Endothelial cell of umbilical vein (primary cell): ENCODE measurements around the gene NHSL2. TPM values are rescaled to one million over a fixed set of nuclear protein-coding genes. Genes with fewer than 3 reads are reported as not detected.
A peak's percentile ranks its signal among the peaks of the same experiment; 100 is the strongest.

Experiments used
- BruUV-seq: library from RNA; stranded (reverse); fragments of 400-500 nt; replicated peaks from 2 replicates; lab custom pipeline; 2021; lab: Mats Ljungman, UMichigan
- CTCF ChIA-PET: fragments of 300-600, 350-600 bp; sonication (Branson Sonifier 250); formaldehyde crosslinking; loops from one replicate; lab custom pipeline; 2021; ENCODE audit warnings: antibody characterized with exemption, inconsistent platforms; lab: Charles Lee
- POLR2A ChIA-PET: fragments of 300-600, 350-600 bp; sonication (Branson Sonifier 250); formaldehyde crosslinking; loops from one replicate; lab custom pipeline; 2021; ENCODE audit warnings: antibody characterized with exemption, inconsistent platforms; lab: Charles Lee
- DNase-seq: peaks from one replicate; pipeline ENCODE4 v3.0.0-alpha.2; 2011; ENCODE audit warnings: low read depth, low spot score
- FAIRE-seq: peaks from 2 replicates; lab custom pipeline; 2011; peaks lifted over from hg19 to GRCh38; lab: Jason Lieb, UNC
- H2AFZ ChIP-seq: 2 replicates; pipeline ENCODE4 v1.6.0; 2012; ENCODE audit warnings: low read depth, low read length, control low read depth, inconsistent platforms
- H3K27ac ChIP-seq: 2 replicates; pipeline ENCODE4 v1.5.1; 2011; ENCODE audit warnings: low read depth, mild to moderate bottlenecking, control low read depth, low read length, moderate library complexity; ENCODE audit not compliant: insufficient read depth
- H3K27me3 ChIP-seq, 2 experiments: 2 replicates each; pipeline versions ENCODE4 v1.6.0 to v1.6.1; 2011; ENCODE audit warnings: low read length in 2 of 2, mixed read lengths in 1 of 2; ENCODE audit not compliant: control insufficient read depth in 2 of 2, insufficient read depth in 2 of 2
- H3K36me3 ChIP-seq, 2 experiments: 2 replicates in 1 of 2; 3 replicates in 1 of 2; pipeline ENCODE4 v1.5.1; 2011; ENCODE audit warnings: low read length in 2 of 2, mild to moderate bottlenecking in 1 of 2, moderate library complexity in 1 of 2; ENCODE audit not compliant: control insufficient read depth in 2 of 2, insufficient read depth in 2 of 2; ENCODE audit errors: extremely low read depth in 1 of 2
- H3K4me1 ChIP-seq: 3 replicates; pipeline ENCODE4 v1.5.1; 2011; ENCODE audit warnings: mild to moderate bottlenecking, low read length; ENCODE audit not compliant: control insufficient read depth, insufficient read depth; ENCODE audit errors: extremely low read depth
- H3K4me2 ChIP-seq: 2 replicates; pipeline ENCODE4 v1.6.1; 2011; ENCODE audit warnings: low read length, control low read depth, mixed read lengths; ENCODE audit not compliant: insufficient read depth
- H3K4me3 ChIP-seq, 3 experiments: fragments of 200-600 bp in 1 of 3; sonication (generic), shearing (Covaris generic) in 1 of 3; replicated peaks in 1 of 3; 2 replicates each; pipeline ENCODE4 v1.5.1; 2011 to 2016; ENCODE audit warnings: control low read depth in 3 of 3, low read length in 3 of 3, mild to moderate bottlenecking in 2 of 3, inconsistent platforms in 1 of 3, low read depth in 1 of 3, moderate library complexity in 1 of 3; ENCODE audit not compliant: insufficient read depth in 1 of 3
- H3K79me2 ChIP-seq: 2 replicates; pipeline ENCODE4 v1.6.0; 2012; ENCODE audit warnings: low read length, inconsistent platforms; ENCODE audit not compliant: control insufficient read depth, insufficient read depth
- H3K9ac ChIP-seq: replicated peaks from 2 replicates; pipeline ENCODE3; 2011; ENCODE audit warnings: low read length, control low read depth; ENCODE audit not compliant: insufficient read depth; ENCODE audit errors: extremely low read depth
- H3K9me1 ChIP-seq: replicated peaks from 3 replicates; pipeline ENCODE4 v1.6.0; 2011; ENCODE audit warnings: mild to moderate bottlenecking, low read length; ENCODE audit not compliant: control insufficient read depth, insufficient read depth; ENCODE audit errors: extremely low read depth
- H3K9me3 ChIP-seq: replicated peaks from 2 replicates; pipeline ENCODE4 v1.5.1; 2012; ENCODE audit warnings: low read length, inconsistent platforms; ENCODE audit not compliant: control insufficient read depth, insufficient read depth
- H4K20me1 ChIP-seq: replicated peaks from 2 replicates; pipeline ENCODE3; 2011; ENCODE audit warnings: mild to moderate bottlenecking, low read length; ENCODE audit not compliant: control insufficient read depth, insufficient read depth; ENCODE audit errors: extremely low read depth
- EZH2 ChIP-seq: IDR thresholded peaks from 2 replicates; pipeline ENCODE4 v1.6.1; 2012; ENCODE audit warnings: borderline replicate concordance, low read depth, mild to moderate bottlenecking, moderate library complexity, low read length, inconsistent platforms; ENCODE audit not compliant: severe bottlenecking
- FOS ChIP-seq: IDR thresholded peaks from 2 replicates; pipeline ENCODE4 v1.6.1; 2011; ENCODE audit warnings: mild to moderate bottlenecking, low read length, moderate library complexity, borderline replicate concordance; ENCODE audit not compliant: insufficient read depth
- GATA2 ChIP-seq: IDR thresholded peaks from 2 replicates; pipeline ENCODE4 v1.7.0; 2011; ENCODE audit warnings: low read depth, mild to moderate bottlenecking, moderate library complexity, mixed read lengths, low read length; ENCODE audit not compliant: insufficient read length, insufficient read depth
- JUN ChIP-seq: IDR thresholded peaks from 2 replicates; pipeline ENCODE4 v1.6.1; 2011; ENCODE audit warnings: borderline replicate concordance, low read depth; ENCODE audit not compliant: insufficient read length, insufficient read depth
- MYC ChIP-seq: IDR thresholded peaks from one replicate; pipeline ENCODE4 v1.6.1; 2011; ENCODE audit warnings: mild to moderate bottlenecking, low read depth, low read length
- POLR2A ChIP-seq: IDR thresholded peaks from 2 replicates; pipeline ENCODE4 v1.6.1; 2012; ENCODE audit warnings: low read depth, mild to moderate bottlenecking, control low read depth, low read length
- POLR2AphosphoS5 ChIP-seq: IDR thresholded peaks from 2 replicates; pipeline ENCODE4 v1.6.1; 2012; ENCODE audit warnings: low read depth, mild to moderate bottlenecking, control low read depth, low read length, moderate library complexity; ENCODE audit not compliant: insufficient read depth
- dilution Hi-C: fragments of 300-500 bp; cut with MboI; formaldehyde crosslinking; loops from one replicate; pipeline ENCODE4 v1.15.0; 2019; ENCODE audit warnings: low sequenced_read_pairs; ENCODE audit not compliant: extremely low pct_ligation_motif_present
- intact Hi-C: fragments of 100-400 bp; cut with micrococcal nuclease; formaldehyde crosslinking; loops from one replicate; pipeline ENCODE4 v1.10.0; 2022
- polyA plus RNA-seq, 4 experiments: library from polyadenylated mRNA; depleted of rRNA in 3 of 4; stranded (reverse) in 3 of 4; unstranded in 1 of 4; fragments of >200 nt; gene quantifications; 2 replicates each; pipeline versions ENCODE4 v1.2.1 to v1.2.3, GENCODE V29; 2011 to 2012; ENCODE audit warnings: missing spikeins in 1 of 4
- total RNA-seq: library from RNA; stranded (reverse); gene quantifications from 2 replicates; pipeline ENCODE4 v1.2.3, GENCODE V29; 2021
- TF ChIP-seq, protein P1 (sequence below): IDR thresholded peaks from 2 replicates; pipeline ENCODE4 v1.6.1; 2011; ENCODE audit not compliant: insufficient read depth, insufficient read length
- TF ChIP-seq, protein P2 (sequence below), 2 donors: IDR thresholded peaks; 1 replicate in 1 of 2; 2 replicates in 1 of 2; pipeline ENCODE4 v1.5.1; 2011; ENCODE audit warnings: low read length in 2 of 2, mild to moderate bottlenecking in 2 of 2, moderate library complexity in 2 of 2, control low read depth in 1 of 2, inconsistent platforms in 1 of 2, low read depth in 1 of 2; ENCODE audit not compliant: insufficient read depth in 1 of 2; ENCODE audit errors: extremely low read depth in 1 of 2

The NHSL2 gene
- total and polyA plus RNA-seq, 2 donors (not counting 3 experiments of a cell fraction or from before 2014, with no cell fraction given), result 23.5 to 49.9 TPM

DNA sequence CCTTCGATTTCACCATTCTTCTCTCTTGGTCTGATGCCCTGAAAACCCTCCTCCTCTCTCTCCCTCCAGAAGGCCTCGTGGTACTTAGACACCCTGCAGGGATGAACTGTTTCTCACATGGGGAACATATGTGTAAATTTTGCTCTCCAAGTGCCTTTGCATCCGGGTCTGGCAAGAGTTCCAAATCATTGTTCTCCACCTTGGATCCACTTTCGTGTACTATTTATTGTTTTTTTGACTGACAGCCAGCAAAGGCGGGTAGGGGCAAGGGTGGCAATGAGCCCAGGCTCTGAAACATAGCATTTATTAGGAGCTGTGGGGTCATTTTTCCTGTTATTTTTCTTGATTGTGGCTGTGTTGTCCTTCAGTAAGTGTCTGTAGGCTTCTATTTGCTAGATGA is 139.4 kb downstream of the NHSL2 start:
- peak; percentile 85 for FAIRE-seq
- CTCF ChIA-PET, result interaction anchor here (0.9 to 1.5 kb wide), 3 partner anchors 20 to 28 kb away, joined by 4 read pairs; no protein-coding TSS in a partner anchor
- dilution Hi-C loops, result no loop called here

More for the DNA sequence above, 139.4 kb downstream of the NHSL2 start:
- Histone ChIP-seq H3K27me3 (no peaks in the 10 kb centered on the region), H3K9me1 (no peaks in the 10 kb centered on the region), H3K36me3 (no peaks in the 10 kb centered on the region), H3K9ac (no peak overlapping the region), H3K4me2 (no peak overlapping the region), H3K9me3 (no peaks in the 10 kb centered on the region), H3K4me3 (no peak overlapping the region), H3K4me1 (peaks cover 40% of the 10 kb centered on the region), H4K20me1 (no peaks in the 10 kb centered on the region), H3K79me2 (no peaks in the 10 kb centered on the region), H2AFZ (no peak overlapping the region), H3K27ac (no peak overlapping the region)
- TF ChIP-seq GATA2 (no peak), FOS (no peak), JUN (no peak), POLR2A (no peak), POLR2AphosphoS5 (no peak), EZH2 (no peak), MYC (no peak)
- TF ChIP-seq, protein P1, sequence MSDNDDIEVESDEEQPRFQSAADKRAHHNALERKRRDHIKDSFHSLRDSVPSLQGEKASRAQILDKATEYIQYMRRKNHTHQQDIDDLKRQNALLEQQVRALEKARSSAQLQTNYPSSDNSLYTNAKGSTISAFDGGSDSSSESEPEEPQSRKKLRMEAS, result no peak
- TF ChIP-seq, protein P2, sequence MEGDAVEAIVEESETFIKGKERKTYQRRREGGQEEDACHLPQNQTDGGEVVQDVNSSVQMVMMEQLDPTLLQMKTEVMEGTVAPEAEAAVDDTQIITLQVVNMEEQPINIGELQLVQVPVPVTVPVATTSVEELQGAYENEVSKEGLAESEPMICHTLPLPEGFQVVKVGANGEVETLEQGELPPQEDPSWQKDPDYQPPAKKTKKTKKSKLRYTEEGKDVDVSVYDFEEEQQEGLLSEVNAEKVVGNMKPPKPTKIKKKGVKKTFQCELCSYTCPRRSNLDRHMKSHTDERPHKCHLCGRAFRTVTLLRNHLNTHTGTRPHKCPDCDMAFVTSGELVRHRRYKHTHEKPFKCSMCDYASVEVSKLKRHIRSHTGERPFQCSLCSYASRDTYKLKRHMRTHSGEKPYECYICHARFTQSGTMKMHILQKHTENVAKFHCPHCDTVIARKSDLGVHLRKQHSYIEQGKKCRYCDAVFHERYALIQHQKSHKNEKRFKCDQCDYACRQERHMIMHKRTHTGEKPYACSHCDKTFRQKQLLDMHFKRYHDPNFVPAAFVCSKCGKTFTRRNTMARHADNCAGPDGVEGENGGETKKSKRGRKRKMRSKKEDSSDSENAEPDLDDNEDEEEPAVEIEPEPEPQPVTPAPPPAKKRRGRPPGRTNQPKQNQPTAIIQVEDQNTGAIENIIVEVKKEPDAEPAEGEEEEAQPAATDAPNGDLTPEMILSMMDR (IDR thresholded peaks at IDR 0.05; ENCODE audit: extremely low read depth in 1 of 2, insufficient read depth in 1 of 2, low read depth in 1 of 2, low read length in 2 of 2), result no peak
- no TSS peak for BruUV-seq
- POLR2A ChIA-PET, result no interaction called here
- intact Hi-C loops, result loop anchor here (5.0 kb wide), 1 partner anchor 187 kb away; the partner anchor contains the start of gene ERCC6L
- peak; percentile 55 for DNase-seq
